Amniotic stem cell (primary cell): ENCODE results near the gene PCSK6.

Experiments
- DNase-seq: peaks from one replicate; lab custom pipeline; 2025; lab: John Stamatoyannopoulos, UW

Gene PCSK6

DNA sequence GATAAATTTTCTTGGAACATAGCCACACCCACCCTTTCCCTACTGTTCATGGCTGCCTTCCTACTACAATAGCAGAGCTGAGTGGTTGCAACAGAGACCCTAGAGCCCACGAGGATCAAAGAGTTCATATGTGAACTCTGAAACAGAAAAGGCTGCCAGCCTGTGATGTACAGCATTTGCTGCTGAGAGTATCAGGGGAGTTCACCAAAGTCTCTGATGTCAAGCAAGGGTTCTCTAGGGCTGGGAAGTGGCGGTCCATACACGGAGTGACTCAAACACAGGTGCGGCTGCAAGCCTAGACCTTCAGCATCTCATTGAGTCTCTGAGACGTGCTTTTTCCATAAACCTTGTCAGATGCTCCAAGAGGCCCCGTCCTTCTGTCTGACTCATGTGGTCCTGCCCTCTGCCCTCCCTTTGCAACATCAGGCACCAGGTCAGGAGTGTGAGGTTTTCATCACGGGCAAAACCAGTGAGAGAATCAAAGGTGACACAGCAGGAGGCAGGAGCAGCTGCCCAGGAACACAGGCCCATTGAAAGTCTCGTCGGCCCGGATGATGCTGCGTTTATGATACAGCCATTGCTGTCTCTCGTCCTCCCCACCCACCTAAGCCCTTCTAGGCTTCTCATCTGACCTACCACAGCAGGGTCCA is 42.9 kb downstream of the PCSK6 start:
- DNase-seq = no peak

DNA sequence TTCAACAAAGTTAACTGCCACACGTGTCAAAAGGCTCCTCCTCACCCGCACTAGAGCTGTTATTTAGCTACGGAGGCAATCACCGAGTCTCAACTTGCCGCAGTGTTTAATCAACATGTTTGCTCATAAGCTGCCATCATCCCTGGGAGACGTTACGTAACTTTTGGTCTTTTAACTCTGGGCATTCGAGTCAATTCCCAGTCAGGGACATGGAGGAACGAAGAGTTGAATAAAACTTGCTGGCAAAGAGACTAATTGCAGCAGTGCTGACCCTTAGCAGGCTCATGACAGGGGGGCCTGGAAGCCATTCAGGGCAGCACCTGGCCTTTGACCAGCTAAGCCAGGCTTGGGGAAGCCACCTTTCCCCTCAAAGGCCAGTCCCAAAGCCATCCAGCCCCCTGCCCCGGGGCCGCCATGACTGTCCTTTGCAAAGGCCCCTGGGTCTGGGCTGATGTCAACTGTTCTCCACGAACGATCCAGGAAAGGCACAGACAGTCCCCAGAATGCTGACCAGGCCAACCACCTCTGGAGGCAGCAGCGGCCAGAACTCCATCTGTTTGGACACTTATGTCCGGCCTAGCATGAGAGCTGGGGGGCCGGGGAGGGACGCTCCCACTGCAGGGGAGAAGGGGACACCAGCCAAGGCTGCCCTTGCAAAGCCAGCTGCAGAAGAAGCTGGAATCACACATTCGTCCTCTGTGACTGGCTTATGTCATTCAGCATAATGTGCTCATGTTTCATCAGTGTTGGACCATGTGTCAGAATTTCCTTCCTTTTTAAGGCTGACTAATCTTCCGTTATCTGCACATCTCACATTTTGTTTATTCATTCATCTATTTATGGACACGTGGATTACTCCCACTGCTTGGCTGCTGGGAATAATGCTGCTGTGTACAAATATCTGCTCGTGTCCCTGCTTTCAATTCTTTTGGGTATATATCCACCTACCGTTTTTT is 43.7 kb downstream of the PCSK6 start:
- DNase-seq = no peak

DNA sequence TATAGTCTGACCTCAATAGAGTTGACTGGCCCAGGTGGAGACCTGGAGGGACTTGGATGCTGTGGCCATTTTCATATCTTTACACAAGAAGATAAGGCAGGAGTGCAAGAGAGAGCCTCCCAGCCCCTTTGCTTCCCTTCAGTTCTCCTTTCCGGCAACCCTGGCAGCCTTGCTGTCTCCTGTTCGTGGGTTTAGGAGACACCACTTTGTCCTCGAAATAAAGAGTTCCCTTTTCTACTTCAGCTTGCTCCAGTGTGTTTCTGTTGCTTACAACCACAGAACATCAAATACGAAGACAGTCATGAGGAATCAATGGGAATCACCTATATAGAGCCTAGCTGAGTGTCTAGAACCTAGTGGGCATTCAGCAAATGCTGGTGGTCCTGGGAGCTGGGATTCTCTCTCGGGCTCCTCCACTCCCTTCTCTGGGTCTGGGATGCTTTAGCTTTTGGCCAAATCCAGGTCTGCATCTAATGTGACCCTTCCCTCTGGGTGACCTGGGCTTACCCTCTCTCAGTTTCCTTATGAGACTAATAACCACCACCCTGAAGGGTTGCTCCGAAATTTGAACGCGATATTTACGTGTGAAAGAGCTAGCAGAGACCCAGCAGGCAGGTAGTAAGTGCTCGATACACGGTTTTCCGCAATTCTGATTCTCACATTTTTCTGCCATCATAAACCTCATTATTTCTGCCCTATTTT is 44.5 kb downstream of the PCSK6 start:
- no peak for DNase-seq

DNA sequence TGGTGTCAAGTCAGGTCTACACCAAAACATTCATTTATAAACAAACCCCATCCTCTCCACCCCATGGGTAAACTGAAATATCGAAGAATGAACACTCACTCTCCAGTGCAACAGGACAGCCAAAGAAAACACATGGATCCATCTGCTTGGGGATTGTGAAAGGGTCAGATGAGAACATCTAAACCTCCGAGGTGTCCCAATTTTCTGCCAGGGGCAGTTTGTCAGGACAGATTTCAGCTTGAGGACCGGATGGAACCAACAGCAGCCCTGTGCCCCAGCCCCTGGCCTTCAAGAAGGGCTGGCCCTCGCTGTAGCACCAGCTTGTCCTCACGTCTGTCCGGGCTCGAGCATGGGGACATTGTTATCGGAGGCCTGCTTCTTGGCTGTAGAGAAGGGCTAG is 45.5 kb downstream of the PCSK6 start:
- no peak for DNase-seq

DNA sequence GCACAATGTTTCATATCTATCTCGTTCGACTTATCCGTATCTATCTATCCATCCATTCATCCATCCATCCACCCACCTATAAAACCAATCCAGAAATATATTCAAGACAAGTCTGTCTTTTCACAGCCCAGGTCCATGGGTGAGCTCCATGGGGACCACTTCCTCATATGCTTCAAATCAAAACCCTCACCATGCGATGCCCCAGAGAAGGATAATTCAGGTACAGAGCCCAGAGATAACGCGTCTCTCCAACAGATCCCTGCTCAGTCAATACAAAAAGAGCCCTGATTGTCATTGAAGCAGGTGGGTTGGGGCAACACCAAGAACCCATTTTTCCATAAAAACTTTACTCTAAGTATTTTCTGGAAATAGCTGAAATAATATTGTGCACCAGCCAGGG is 47.2 kb downstream of the PCSK6 start:
- no peak for DNase-seq

DNA sequence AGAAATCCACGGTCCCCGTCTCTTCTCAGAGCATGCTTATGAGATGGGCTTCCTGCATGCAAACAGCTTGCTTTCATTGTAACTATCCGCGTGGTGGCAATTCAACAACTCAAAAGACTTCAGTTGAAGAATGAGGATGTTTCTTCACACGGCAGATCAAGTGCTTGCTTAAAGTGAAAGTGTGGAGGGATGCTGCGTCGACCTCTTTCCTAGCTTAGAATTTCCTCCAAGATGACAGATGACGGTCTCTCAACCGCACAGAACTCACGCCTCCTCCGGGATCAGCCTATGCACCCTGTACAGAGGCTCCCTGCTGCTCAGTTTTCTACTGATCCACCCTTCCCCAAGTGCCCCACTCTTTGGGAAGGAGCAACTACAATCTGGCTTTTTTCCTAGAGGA is 47.8 kb downstream of the PCSK6 start:
- DNase-seq = no peak

DNA sequence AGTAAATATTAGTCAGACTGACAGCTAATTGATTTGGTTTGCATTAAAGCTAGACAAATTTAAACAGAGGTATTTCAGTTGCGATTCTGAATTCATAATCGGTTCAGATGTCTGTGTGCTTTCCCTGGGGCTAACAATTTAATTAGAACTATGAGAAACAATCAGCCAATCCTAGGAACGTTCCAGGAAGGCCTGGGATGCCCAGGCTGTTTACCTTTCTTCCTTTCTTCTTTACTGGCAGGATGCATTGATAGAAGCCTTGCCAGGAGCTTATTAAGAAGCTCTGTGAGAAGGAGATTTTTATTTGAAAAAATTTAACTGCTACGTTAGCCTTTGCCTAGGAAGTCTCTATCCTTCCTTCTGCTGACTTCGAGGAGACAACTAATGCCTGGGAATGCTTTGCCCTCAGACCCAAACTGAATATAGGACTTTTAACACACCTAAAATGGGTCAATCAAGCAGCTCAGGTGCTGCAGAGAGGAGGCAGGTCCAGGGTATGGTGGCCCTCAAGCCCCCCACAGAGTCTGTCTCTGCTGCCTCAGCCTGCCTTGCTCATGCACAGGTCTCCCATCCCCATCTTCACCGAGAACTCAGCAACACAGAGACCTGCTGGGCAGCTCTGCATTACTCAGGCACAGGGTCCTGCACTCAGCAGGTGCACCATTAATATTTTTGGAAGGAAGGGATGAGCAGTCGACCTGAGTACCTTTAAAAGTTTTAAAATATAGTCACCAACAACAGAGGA is 48.5 kb downstream of the PCSK6 start:
- no peak for DNase-seq

DNA sequence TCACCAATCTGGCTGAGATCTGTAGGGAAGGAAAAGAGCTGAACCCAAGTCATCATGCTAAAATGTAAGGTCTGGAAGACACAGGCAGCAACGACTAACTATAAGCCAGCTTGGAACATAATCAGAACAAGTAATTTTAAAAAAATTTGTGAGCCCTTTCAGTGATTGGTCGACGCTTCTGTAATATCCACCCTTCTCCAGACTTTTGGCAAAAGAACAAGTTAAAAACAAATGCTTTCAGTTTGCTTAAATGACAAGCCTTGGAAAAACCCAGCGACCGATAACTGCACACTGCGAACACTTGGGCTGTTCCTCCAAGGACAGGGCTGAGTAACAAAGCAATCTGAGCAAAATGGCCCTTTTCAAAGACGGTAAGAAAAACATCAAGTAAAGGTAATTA is 49.6 kb downstream of the PCSK6 start:
- no peak for DNase-seq

DNA sequence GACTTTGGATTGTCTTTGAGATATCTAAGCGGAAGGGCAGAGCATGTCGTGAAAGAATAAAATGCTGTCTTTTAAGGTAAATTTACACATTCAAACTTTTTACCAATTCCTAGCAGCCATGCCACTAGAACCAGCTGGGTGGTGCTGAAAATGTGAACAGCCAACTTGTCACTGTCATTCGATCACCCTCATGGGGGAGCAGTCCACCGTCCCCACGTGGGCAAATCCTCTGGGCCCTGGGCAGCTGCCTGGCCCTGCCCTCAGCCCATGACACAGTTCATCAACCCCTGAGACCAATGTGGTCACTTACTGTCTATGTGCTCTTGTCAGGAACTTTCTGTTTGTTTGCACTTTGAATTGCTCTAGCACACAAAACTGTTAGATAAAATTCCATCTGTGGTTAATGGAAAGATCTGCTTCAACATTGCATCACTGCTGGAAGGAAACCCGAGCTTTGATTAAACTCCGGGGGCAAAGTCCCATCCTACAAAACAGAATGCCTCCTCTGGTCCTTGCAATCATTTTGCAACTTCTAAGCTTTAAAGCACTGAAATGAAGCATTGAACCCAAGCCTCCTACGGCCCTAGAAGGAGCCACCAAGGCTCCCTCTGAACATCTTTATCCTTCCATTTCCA is 50.1 kb downstream of the PCSK6 start:
- DNase-seq = no peak

DNA sequence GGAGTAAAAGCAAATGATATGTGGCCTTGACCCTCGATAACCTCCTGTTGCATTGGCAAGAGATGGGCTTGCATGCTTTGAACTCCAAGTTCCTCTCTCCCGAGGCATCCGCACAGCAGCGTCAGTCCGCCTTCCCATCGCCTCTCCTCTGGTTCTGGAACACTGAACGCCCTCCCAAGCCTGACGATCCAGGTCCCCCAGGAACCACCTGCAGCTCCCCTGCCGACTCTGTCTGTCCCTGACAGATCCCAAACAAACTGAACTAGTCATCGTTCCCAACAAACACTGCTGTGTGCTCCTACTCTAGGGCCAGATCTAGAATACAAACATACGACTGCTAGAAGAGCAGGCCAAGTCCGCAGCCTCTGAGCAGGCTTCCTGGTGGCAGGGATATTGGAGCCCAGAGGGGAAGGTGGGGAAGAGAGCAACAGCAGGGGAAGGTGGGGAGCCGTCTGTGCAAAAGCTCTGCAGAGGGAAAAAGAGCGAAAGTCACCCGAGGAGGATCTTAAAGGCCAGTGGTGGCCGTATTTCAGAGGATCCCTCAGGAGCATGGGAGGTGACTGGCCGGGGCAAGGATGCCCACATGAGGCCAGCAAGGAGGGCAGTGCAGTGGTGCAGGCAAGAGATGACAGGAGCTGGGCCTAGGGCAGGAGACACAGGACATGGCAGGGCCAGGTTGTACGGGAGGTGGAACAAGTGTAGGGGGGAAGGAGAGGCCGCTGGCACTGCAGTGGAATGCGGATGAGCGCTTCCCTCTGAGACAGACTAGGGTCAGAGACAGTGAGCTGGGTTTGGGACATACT is 50.8 kb downstream of the PCSK6 start:
- DNase-seq = no peak

DNA sequence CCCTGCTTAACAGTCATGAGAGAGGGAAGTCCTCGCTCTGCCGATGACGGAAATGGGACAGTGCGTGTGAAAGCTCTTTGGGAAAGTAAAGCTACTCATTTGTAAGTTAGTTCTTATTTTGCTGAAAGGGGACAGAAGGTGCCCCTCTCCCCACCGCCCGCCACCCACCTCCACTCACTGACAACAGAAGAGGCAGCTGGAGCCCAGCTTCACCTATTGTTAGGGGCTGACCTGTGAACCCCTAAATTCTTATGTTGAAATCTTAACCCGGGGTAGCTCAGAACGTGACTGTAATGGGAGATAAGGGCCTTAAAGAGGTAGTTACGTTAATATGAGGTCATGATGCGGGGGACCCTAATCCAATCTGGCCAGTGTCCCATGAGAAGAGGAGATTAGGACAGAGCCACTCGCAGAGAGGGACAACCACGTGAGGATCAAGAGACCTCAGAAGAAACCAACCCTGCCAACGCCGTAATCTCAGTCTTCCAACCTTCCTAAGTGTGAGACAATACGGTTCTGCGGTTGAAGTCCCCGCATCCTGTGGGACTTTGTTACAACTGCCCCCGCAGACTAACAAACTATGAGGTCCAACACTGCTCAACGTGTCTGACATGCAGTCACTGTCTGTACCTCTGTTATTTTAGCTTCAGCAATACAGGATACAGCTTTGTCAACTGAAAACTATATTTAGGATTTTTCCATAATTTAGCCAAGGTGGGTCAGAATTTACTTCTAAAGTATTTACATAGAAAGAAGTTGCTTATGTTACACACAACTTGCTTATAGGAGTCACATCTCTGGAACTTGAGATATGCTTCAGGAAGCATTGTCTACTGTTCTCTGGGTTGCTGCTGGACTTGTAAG is 51.7 kb downstream of the PCSK6 start:
- DNase-seq = no peak

DNA sequence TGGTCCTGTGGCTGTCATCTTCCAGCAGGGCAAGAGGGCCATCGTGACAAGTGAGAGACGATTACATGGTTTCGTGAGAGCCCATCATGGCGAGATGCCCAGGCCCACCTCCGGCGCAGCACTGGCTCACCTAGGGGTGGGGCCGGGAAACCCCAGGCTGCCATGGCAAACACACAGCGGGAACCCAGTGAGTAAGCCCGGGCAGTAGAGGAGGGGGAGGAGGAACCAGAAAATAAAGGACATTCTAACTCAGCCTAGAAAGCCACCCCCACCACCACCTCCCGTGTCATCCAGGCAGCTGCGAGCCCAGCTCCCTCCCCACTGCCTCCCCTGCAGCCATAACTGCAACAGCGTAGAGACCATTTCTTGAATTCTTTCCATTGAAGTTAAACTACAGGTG is 52.3 kb downstream of the PCSK6 start:
- DNase-seq = no peak

DNA sequence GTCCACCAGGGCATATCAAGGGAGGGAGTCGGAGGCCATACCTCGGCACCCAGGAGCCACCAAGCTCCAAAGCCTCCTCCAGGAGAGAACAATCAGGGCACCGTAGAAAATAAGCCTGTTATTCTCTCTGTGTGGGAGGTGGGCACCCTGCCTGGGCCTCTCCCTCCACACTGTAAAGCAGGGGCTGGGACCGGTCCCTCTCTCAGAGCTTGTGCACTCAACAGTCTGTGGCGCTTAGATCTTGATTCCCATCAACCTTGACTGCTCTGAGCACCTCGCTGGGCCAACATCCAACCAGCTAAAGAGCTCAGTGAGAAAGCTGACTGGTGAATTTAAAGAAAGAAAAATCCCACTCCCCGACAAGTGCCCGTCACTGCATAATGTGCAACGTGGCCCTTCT is 53.0 kb downstream of the PCSK6 start:
- DNase-seq = no peak

DNA sequence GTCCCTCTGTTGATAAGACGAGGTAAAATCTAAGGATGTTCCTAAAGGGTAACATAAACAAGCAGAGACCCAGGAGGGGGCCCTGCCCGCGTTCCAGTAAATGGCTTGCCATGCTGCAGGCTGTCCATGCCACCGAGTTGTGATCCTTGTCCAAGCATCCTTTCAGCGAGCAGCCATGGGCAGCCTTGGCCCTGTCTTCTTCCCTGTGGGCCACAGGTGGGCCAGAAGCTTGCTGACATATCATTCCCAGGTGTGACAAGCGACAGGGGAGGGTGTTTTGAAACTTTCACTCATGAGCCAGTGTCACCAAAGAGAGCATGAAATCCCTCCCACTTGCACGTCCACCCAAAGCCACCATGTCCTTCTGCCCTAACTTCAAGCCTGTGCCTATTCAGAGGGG is 53.7 kb downstream of the PCSK6 start:
- no peak for DNase-seq

DNA sequence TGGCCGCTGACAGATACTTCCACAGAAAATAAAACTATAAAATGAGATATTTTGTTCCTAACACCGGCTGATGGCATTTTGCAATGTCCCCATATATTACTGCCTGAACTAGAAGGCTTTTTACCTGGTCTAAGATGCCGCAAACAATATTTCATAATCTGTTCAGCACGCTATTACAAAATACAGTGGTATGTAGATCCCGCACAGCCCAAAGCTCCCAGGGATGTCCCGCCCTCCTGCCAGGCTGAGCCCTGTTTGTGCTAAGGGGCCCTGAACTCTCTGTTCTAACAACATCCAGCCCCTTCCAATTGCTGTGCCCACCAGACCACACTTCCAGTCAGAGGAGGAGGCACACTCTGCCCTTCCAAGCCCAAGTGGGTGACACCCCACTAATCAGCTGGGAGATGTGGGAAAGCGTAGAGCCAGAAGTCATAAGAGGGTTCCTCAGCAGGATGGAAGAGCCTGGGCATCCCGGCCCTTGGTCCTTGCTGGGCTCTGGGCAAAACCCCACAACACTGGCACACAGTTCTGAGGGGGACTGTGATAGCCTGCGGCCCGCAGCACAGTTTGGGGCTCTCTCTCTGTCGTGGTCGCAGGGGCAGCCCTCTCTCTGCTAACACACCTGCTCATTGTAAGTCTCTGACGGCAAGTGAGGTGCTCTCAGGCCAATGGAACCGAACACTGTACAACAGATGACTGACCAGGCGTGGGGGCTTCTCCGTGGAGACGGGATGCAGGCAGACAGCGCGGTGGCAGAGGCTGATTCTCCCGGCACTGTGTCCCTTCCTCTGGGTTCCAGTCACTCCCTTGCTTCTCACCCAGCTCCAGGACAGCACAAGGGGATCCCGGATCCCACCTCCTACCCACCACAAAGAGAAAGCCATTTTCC is 55.2 kb downstream of the PCSK6 start:
- no peak for DNase-seq

DNA sequence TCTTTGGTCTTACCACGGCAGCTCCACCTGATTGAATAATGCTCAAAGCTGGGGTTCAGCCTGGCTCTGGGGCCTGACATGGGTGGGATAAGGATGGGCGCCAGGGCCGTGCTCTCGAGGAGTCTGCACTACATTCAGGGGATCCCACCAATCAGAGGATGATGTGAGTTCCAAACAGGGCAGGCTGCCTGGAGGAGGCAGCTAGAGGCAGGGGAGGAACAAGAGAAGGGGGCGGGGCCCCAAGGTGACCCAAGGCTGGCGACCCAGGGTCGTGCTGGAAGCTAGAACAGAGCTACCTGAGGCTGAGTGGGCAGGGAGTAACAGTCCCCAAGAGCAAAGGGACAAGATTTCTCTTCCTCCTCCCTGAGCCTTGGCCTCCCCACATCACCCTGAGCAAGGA is 56.1 kb downstream of the PCSK6 start:
- DNase-seq = no peak

DNA sequence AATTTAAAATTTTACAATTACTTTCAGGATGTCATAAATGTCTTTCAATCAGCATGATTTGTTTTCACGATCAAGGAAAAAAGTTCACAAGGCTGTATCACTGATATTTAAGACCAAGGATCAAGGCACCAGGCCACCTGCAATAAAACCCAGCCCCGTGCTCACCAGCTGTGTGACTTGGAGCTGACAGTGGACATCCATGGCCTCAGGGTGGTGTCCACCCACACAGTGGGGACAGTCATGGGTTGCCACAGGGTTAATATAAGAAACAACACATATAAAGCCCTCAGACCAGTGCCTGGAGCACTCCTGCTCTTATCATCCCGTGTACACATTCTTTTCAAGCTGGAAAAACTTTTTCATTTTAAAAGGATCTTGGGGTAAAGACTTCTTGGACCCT is 56.5 kb downstream of the PCSK6 start:
- DNase-seq = no peak

DNA sequence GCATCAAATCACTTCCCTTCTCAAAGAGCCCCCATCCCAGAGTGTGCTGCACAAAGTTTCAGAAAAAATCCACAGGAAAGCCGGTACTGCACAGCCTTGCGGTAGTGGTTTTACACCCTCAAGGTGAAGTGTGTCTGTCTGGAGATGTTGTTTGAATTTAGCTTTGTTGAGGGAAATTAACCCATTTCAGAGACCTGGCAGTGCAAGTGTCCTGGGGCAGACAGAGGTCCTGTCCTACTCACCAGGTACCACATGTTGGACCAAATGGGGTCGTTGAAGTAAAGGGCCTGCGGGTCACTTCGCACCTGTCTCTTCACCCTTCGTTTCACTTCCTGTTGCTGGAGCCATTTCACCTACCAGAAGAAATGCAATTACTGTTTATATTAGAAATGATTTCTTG is 57.8 kb downstream of the PCSK6 start:
- DNase-seq = no peak

DNA sequence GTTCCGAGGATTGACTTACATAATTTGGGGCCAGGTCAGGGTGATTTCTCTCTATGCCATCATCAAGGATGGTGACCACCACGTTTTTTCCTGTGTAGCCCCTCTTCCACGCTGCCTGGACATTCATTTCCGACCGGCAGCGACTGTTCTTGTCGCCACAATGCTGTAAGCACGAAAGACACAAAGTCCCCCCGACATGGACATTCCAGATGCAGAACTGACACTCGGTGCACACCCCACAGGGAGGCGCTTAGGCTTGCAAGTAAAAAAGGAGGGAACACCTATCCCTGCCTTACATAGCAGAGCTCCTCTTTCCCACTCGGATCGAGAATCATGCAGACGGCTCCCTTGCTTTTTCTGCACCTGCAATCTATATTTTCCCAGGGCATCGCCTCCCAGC is 58.2 kb downstream of the PCSK6 start:
- DNase-seq = no peak
